Ovary (tissue), 3 donors: ENCODE results near the gene CLCN6.

Source experiments
- CTCF ChIP-seq, 3 donors: fragments of 450-650 bp in 2 of 3; fragments of 200-600 bp in 1 of 3; IDR thresholded peaks; one replicate each; pipeline versions ENCODE4 v1.5.1 to v1.8.0; 2016 to 2022; ENCODE audit warnings: antibody characterized with exemption in 3 of 3, mild to moderate bottlenecking in 1 of 3
- EP300 ChIP-seq: sonication (generic); formaldehyde crosslinking; IDR thresholded peaks from one replicate; pipeline ENCODE4 v1.6.1; 2017; ENCODE audit warnings: antibody characterized with exemption
- POLR2A ChIP-seq: fragments of 450-650 bp; IDR thresholded peaks from one replicate; pipeline ENCODE4 v1.6.1; 2017; ENCODE audit warnings: antibody characterized with exemption, mild to moderate bottlenecking, moderate library complexity
- donor health status: DM: no; HTN: no; CAD: no.

GRCh38 chr1:11875094-11875493 is 69.1 kb downstream of the CLCN6 start:
- TF ChIP-seq CTCF (IDR thresholded peaks at IDR 0.05) (no peak), POLR2A (no peak), EP300 (no peak)
